HG03175 (cell line): ENCODE results near the gene MMP21.

Experiments used
- ATAC-seq: cut with Tn5 transposase; IDR thresholded peaks from one replicate; pipeline ENCODE4 v1.9.1; 2021; ENCODE audit warnings: mild to moderate bottlenecking, moderate library complexity; ENCODE audit not compliant: unreplicated experiment

The MMP21 gene

GRCh38 chr10:125766511-125766910 is 9.1 kb downstream of the MMP21 start:
- ATAC-seq = no peak

- no peak for ATAC-seq
These were observed 9.8 kb downstream of the MMP21 start for GRCh38 chr10:125765835-125766234.

DNA sequence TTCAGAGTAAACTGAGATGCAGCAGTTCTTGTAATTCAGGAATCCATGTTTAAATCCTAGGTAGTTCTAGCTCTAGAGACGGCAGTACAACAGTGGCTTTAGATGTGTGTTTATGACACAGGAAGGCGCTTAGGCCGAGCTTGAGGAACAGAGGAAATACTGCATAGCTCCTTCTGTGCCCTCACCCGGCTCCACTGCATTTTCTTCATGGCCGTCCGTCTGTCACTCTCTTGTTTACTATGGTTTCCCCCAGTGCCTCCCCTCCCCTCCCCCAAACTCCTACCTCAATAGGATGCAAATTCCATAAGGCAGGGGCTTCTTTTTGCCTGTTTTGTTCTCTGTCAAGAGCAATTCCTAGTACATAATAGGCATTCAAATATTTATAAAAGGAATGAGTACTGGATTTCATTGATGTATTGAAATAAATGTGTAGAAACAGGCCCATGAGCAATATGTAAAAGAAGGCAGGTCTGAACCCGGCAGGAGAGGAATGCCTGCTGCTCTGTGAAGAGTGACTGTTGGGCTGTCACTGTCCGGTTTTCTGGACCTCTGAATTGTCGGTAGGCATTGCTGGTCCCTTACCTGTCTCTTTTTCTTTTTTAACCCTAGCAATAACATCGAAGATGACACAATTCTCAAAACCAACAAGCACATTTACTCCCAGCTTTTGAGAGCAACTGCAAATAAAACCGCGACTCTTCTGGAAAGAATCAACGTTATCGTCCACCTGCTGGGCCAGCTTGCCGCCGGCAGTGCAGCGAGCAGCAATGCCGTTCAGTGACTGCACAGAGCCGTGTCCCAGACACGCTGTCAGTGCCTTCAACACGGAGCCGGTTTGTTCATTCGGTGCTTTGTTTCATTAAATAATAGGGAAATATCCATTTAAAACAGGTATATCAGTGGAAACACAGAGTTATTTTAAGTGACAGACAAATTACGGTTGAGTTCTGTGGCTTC is 12.7 kb downstream of the MMP21 start:
- ATAC-seq = no peak

GRCh38 chr10:125761961-125762360 is 13.7 kb downstream of the MMP21 start:
- no peak for ATAC-seq

- ATAC-seq = no peak
These were observed 17.9 kb downstream of the MMP21 start for GRCh38 chr10:125757742-125758141.

- no peak for ATAC-seq
These were observed 18.7 kb downstream of the MMP21 start for GRCh38 chr10:125756853-125757487.

- no peak for ATAC-seq
These were observed 19.4 kb downstream of the MMP21 start for GRCh38 chr10:125756196-125756595.

DNA sequence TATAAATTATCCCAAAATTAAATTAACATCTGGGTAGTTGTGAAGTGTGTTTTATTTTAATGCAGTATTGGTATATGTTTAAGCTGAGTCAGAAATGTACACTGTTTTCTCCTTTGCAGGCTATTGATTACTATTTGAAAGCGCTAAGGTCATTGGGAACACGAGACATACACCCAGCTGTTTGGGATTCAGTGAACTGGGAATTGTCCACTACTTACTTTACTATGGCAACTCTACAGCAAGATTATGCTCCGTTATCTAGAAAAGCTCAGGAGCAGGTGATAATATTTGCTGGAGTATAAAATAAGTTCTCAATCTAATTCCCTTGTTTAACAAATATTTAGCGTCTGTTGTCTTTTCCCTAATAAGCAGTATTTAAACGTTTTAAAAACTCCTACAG is 28.2 kb downstream of the MMP21 start:
- no peak for ATAC-seq

DNA sequence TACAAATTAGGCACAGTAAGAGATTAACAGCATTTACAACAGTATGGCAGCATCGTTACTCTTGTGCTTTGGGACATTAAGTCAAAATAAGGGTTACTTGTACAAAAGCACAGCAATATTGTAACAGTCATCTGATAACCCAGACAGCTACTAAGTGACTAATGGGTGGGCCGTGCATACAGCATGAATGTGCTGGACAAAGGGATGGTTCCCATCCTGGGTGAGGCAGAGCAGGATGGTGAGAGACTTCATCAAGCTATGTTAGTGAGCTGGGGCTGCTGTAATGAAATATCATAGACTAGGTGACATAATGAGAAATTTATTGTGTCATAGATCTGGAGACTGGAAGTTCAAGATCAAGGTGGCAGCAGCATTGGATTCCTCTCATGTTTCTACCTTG is 30.7 kb downstream of the MMP21 start:
- no peak for ATAC-seq

DNA sequence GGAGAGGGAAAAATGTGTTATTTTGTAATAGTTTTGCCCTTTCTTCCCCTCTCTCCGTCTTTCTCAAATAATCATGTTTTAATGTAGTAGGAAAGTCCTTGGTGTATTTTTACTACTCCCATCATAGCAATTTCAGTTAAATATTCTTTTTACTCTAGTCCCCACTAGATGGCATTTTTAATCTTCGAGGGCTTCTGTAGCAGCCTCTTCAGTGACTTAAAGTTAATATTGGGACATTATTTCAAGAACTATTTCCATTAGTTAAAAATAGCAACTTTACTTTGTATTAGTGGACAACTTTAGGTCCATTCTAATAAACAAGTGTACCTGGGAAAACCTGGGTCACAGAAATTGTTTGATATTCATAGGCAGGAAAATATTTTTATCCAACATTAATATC is 33.2 kb downstream of the MMP21 start:
- no peak for ATAC-seq

DNA sequence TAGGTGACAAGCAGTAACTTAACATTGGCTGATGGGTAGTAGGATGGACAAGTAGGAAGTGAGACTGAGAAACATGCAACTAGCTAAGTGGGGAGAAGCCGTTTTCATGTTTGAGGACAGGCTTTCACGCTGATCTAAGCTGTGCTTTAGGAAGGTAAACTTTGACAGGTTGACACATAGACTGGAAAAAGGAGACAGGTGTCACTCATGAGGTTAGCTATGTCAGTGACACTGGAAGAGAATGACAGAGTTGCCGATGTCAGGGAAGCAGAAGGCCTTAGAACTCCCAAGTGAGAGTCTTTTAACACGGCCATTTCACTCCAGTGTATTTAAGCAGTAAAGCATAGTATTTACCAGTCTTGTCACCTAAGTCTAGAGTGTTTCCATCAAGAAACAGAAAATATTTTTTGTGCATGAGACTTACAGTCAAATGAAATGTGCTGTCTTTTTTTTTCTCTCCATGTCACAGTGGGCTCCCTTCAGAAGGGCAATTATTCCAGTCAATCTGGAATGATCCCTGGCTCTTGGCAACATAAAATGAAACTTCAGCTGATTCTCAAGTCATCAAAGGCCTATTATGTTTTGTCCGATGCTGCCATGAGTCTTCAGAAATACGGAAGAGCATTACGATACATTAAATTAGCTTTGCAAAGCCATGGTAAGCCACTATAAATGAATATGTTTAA is 35.5 kb downstream of the MMP21 start:
- ATAC-seq = no peak

DNA sequence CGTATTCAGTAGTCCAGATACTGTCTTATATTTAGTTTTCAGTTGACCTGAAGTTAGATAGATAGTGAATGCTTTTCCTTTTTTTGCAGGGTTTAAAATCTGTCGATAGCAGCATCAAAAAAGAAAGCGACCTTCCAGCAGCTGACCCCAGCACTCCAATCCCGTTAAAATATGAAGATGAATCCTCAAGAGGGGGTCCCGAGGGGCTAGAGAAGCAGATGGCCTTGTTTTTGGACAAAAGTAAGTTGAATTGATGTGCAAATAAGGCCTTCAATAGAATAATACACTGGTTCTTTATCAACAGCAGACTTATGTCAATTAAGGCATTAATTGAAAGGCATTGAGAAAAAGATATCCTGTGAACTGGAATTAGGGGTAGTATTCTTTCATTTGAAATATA is 37.4 kb downstream of the MMP21 start:
- no peak for ATAC-seq

DNA sequence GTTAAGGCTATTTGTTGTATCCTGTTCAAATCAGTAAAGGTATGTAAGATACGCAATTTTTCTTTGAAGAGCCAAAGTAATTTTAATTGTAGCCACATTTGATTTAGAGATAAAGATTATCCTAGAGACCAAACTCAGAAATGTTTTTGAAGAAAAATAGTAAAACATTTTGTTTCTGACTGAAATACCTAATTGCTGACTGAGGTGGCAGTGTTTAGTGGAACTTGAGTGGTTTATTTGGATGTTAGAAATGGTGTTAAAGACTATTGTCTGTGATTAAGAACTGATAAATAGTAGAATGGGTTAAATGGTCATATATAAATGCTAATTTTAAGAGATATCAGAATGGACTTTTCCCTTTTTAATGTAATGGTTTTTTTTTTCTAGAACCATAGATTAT is 40.8 kb downstream of the MMP21 start:
- no peak for ATAC-seq

- no peak for ATAC-seq
These were observed 41.5 kb downstream of the MMP21 start for GRCh38 chr10:125734148-125734547.

DNA sequence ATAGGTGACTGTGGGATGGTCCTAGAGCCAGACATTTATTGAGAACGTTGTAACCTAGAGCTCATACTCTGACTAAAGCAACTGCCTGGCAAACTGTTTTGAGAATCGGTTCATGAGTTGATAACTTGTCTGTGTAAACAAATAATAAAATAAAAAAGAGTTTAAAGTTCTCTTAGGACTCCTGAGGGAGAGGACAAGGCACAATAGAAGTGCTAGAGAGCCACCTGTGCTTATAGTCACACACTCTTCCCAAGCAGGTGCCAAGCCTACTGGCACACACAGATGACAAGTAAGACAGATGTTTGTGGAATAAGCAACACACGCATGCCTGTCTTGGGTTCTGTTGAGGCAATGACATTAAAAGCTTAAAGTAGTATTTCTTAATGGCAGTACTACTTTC is 48.2 kb downstream of the MMP21 start:
- ATAC-seq = no peak

- no peak for ATAC-seq
These were observed 48.7 kb downstream of the MMP21 start for GRCh38 chr10:125726914-125727313.

GRCh38 chr10:125722811-125723210 is 52.8 kb downstream of the MMP21 start:
- ATAC-seq = no peak

- ATAC-seq = peak; percentile 47
These were observed 54.6 kb downstream of the MMP21 start for GRCh38 chr10:125721035-125721434.

DNA sequence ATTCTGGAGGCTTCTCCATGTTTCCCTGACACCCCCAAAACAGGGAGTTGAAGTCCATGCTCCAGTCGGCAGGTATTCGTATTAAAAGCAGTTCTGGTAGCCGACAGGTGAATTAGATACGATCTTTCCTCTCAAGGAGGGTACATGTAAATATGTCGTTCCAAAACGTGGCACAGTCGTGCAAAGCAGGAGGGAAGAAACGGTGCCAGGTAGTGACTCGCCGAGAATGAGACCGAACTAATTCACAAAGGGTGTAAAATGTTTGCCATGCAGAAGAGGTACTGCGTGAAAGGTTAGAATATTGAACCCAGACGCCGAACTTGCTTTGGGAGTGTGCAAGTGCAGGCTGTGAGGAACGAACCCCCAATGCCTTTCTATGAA is 55.6 kb downstream of the MMP21 start:
- no peak for ATAC-seq

- peak; percentile 88 for ATAC-seq
These were observed 56.2 kb downstream of the MMP21 start, which contains the start of gene EDRF1 for GRCh38 chr10:125719173-125720001. TSS of gene EDRF1 (plus strand) at chr10:125719709. CDS start at chr10:125719808, 99 bp downstream.
